Measurements from ENCODE around the gene DNAJC15. TPM values are rescaled to one million over a fixed set of nuclear protein-coding genes. Genes with fewer than 3 reads are reported as not detected.
A peak's percentile ranks its signal among the peaks of the same experiment; 100 is the strongest.
"Not testable (repeated sequence)": the region's sequence is repeated elsewhere in the genome, so short reads cannot be mapped to it uniquely, and the experiment has no call there.

DNAJC15 gene
- total RNA-seq, 1 donor from 2014 or later = 30.1 TPM

DNA sequence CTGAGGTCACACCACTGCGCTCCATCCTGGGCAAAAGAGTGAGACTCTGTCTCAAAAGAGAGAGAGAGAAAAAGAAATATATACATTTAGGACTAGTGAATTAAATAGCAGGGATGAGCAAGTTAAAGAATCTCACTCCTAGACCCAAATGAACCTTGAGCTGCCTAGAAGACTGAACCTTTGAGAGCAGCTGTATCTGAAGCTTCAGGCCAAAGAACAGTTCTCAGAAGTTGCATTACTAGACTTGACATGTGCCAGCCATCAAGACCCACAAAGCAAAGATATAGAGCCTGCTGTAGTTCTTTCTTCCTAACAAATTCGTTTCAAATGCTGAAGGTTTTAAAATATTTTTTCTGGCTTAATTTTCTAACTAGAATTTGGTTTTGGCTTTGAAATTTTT is 16.6 kb downstream of the DNAJC15 start:
- intact Hi-C loops (cut with micrococcal nuclease) = no loop called here
- H3K4me3 ChIP-seq = no peak overlapping the region
- no peaks in the 10 kb centered on the region for H3K27me3 ChIP-seq (ENCODE audit: low read depth)
- no peak overlapping the region for H3K27ac ChIP-seq (replicated peaks)
- H3K9me3 ChIP-seq (replicated peaks) = no peaks in the 10 kb centered on the region
- peaks cover 86% of the 10 kb centered on the region for H3K4me1 ChIP-seq
- no peaks in the 10 kb centered on the region for H3K36me3 ChIP-seq
- no peak for TF ChIP-seq CTCF (IDR thresholded peaks at IDR 0.05; ENCODE audit: borderline replicate concordance)
- no peak for DNase-seq

DNA sequence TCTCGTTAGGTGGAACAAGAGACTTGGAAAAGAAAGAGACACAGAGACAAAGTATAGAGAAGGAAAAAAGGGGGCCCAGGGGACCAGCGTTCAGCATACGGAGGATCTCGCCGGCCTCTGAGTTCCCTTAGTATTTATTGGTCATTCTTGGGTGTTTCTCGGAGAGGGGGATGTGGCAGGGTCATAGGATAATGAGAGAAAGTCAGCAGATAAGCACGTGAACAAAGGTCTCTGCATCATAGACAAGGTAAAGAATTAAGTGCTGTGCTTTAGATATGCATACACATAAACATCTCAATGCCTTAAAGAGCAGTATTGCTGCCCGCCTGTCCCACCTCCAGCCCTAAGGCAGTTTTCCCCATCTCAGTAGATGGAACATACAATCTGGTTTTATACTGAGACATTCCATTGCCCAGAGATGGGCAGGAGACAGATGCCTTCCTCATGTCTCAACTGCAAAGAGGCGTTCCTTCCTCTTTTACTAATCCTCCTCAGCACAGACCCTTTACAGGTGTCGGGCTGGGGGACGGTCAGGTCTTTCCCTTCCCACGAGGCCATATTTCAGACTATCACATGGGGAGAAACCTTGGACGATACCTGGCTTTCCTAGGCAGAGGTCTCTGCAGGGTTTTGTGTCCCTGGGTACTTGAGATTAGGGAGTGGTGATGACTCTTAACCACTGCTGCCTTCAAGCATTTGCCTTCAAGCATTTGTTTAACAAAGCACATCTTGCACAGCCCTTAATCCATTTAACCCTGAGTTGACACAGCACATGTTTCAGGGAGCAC is 17.4 kb downstream of the DNAJC15 start:
- H3K9me3 ChIP-seq (replicated peaks); intact Hi-C loops (cut with micrococcal nuclease); H3K36me3 ChIP-seq; DNase-seq; H3K27me3 ChIP-seq (ENCODE audit: low read depth); H3K4me3 ChIP-seq; H3K27ac ChIP-seq (replicated peaks): not testable (repeated sequence)
- peaks cover 83% of the 10 kb centered on the region for H3K4me1 ChIP-seq

GRCh38 chr13:43041369-43041921 is 18.1 kb downstream of the DNAJC15 start:
- Histone ChIP-seq H3K27me3 (ENCODE audit: low read depth) (no peaks in the 10 kb centered on the region), H3K4me1 (peaks cover 76% of the 10 kb centered on the region), H3K4me3 (no peak overlapping the region), H3K9me3 (replicated peaks) (no peaks in the 10 kb centered on the region), H3K27ac (replicated peaks) (no peak overlapping the region), H3K36me3 (no peaks in the 10 kb centered on the region)
- no peak for DNase-seq
- no peak for TF ChIP-seq CTCF (IDR thresholded peaks at IDR 0.05; ENCODE audit: borderline replicate concordance)
- intact Hi-C loops (cut with micrococcal nuclease) = no loop called here

DNA sequence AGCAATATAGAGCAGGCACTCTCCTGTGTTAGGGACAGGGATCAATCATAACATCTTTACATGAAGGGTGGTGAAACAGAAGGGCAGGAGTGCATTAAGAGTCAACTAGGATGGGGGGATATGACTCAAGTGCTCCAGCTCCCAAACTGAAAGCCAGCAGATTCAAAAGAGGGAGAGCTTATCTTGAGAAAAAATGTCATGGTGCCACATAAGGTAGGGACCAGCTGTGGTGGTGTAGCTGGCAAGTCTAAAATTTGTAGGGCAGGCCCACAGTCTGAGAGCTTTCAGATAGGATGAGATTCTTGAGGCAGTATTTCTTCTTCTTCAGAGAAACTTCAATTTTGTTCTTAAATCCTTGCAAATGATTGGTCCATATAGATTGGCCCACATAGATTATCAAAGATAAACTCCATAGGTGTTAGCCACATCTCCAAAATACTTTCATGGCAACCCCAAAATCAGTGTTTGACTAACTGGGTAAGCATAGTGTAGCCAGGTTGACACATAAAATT is 19.1 kb downstream of the DNAJC15 start:
- no peaks in the 10 kb centered on the region for H3K9me3 ChIP-seq (replicated peaks)
- peaks cover 5% of the 10 kb centered on the region for H3K36me3 ChIP-seq
- no peak for TF ChIP-seq CTCF (IDR thresholded peaks at IDR 0.05; ENCODE audit: borderline replicate concordance)
- intact Hi-C loops (cut with micrococcal nuclease) = no loop called here
- no peak overlapping the region for H3K4me3 ChIP-seq
- peaks cover 66% of the 10 kb centered on the region for H3K4me1 ChIP-seq
- no peak for DNase-seq
- no peaks in the 10 kb centered on the region for H3K27me3 ChIP-seq (ENCODE audit: low read depth)
- H3K27ac ChIP-seq (replicated peaks) = no peak overlapping the region

GRCh38 chr13:43044720-43045301 is 21.4 kb downstream of the DNAJC15 start:
- DNase-seq = no peak
- H3K36me3 ChIP-seq = peaks cover 5% of the 10 kb centered on the region
- H3K27ac ChIP-seq (replicated peaks) = peak overlapping the region; percentile 22
- no peaks in the 10 kb centered on the region for H3K9me3 ChIP-seq (replicated peaks)
- peaks cover 58% of the 10 kb centered on the region for H3K4me1 ChIP-seq
- TF ChIP-seq CTCF (IDR thresholded peaks at IDR 0.05; ENCODE audit: borderline replicate concordance) = no peak
- no peaks in the 10 kb centered on the region for H3K27me3 ChIP-seq (ENCODE audit: low read depth)
- no peak overlapping the region for H3K4me3 ChIP-seq
- intact Hi-C loops (cut with micrococcal nuclease) = no loop called here

- H3K4me3 ChIP-seq; H3K36me3 ChIP-seq; H3K9me3 ChIP-seq (replicated peaks); H3K27me3 ChIP-seq (ENCODE audit: low read depth); intact Hi-C loops (cut with micrococcal nuclease): not testable (repeated sequence)
- H3K4me1 ChIP-seq = peaks cover 61% of the 10 kb centered on the region
- DNase-seq = peak; percentile 47
- H3K27ac ChIP-seq (replicated peaks) = peak overlapping the region; percentile 22
Observed at GRCh38 chr13:43045302-43045773, 22.0 kb downstream of the DNAJC15 start.

Measured in left ventricle myocardium inferior (tissue), 1 donor.